GM12864 (cell line): ENCODE measurements around the gene KDM4B.

Experiments
- DNase-seq: peaks from one replicate; pipeline ENCODE4 v3.0.0-alpha.2; 2011; ENCODE audit warnings: low read depth
- H3K4me3 ChIP-seq: 2 replicates; pipeline ENCODE4 v1.5.1; 2011; ENCODE audit warnings: mild to moderate bottlenecking, low read depth, low read length, control low read depth
- TF ChIP-seq, protein P1 (sequence below): IDR thresholded peaks from 2 replicates; pipeline ENCODE4 v1.5.1; 2011; ENCODE audit warnings: low read depth, mild to moderate bottlenecking, moderate library complexity, low read length, control low read depth, inconsistent platforms; ENCODE audit errors: missing control alignments

Gene KDM4B

DNA sequence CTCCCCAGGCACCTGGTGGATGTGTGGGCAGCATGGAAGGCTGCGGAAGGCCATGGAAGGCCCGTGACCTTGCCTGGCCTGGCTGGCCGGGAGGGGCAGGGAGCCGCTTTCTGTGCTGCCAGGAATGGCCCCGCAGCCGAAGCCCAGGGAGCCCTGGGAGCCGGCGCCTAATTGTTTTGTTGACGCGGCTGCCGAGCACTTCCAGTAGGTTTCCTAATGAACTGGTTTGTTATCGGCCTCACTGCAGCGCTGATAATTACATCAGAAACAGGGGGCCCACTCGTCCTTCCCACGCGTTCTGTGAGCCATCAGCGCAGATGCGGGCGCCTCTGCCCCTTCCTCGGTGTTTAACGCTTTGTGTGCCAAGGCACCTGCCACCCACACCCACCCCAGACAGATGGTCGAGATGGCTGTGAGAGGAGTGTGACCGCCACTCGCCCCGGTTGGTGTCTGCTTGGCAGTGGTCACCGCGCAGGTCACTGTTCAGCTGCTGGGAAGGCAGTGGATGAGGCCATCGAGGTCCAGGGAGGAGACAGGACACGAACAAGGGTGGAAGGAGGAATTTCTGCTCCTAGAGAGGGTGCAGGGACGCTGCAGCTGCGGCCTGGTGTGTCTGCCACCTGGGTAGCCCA is 124.5 kb downstream of the KDM4B start:
- no peak overlapping the region for H3K4me3 ChIP-seq
- TF ChIP-seq, protein P1, sequence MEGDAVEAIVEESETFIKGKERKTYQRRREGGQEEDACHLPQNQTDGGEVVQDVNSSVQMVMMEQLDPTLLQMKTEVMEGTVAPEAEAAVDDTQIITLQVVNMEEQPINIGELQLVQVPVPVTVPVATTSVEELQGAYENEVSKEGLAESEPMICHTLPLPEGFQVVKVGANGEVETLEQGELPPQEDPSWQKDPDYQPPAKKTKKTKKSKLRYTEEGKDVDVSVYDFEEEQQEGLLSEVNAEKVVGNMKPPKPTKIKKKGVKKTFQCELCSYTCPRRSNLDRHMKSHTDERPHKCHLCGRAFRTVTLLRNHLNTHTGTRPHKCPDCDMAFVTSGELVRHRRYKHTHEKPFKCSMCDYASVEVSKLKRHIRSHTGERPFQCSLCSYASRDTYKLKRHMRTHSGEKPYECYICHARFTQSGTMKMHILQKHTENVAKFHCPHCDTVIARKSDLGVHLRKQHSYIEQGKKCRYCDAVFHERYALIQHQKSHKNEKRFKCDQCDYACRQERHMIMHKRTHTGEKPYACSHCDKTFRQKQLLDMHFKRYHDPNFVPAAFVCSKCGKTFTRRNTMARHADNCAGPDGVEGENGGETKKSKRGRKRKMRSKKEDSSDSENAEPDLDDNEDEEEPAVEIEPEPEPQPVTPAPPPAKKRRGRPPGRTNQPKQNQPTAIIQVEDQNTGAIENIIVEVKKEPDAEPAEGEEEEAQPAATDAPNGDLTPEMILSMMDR: no peak
- DNase-seq: no peak

DNA sequence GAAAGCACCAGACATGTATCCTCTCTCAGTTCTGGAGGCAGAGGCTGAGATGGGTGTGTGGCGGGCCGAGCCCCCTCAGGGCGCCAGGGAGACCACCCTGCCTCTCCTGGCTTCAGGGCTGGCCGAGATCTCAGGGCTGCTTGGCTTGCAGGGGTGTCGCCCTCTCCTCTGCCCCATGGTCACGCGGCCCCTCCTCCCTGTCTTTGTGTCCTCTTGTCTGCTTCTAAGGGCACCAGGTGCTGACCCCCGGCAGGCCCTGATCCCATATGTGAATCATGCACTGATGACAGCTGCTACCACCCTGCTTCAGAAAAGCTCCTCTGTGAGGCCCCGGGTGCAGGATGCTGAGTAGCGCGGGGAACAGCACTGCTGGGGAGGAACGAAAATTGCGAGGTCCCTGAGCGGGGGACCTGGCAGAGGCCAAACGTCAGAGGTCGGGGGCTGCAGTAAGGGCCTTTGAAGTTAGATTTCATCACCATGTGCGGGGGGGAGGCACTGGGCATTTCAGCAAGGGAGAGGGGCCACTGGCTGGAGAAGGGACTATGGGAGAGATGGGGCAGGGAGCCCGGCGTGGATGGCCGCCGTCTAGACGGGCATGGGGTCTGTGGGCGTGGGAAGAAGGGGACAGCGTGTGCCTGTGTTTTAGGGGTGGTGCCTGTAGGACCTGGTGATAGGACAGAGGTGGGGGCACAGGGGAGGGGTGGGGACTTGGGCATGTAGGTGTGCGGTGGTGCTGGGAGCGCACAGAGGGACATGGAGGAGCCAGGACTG is 125.2 kb downstream of the KDM4B start:
- TF ChIP-seq, protein P1: no peak
- no peak for DNase-seq

DNA sequence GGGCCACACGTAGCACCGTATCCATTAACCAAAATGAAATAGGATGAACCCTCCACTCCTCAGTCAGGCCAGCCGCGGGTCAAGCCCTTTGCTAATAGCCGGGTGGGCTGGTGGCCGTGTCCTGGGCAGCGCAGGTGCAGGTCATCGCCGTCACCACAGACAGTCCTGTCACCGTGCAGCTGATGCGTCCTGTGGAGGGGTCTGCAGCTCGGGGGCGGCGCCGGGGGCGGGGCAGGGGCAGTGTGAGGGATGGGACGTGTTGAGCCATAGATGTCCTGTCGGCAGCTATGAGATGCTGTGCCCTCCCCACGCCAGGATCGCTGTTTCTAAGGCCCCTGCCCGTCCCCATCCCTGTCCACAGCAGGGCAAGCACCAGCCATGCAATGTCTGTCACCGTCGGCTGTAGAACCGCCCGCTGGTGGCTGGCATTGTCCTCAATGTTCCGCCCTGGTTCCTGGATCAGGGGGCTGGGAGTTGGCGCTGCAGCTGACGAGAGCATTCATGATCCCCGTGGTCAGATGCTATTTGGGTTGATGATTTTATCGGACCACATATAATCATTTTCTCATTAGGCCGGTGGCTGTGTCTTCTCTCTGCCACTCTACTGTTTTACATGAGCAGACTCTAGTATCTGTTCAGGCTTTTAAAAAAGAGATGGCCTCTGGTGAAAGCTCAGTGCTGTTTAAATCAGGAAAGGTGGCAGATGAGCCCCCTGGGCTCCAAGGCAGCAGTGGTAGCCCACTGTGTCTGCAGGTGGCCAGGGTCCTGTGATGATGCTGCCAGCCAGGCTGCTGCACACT is 126.1 kb downstream of the KDM4B start:
- TF ChIP-seq, protein P1: no peak
- H3K4me3 ChIP-seq: no peak overlapping the region
- DNase-seq: no peak

More for the DNA sequence above, 125.2 kb downstream of the KDM4B start:
- no peak overlapping the region for H3K4me3 ChIP-seq

DNA sequence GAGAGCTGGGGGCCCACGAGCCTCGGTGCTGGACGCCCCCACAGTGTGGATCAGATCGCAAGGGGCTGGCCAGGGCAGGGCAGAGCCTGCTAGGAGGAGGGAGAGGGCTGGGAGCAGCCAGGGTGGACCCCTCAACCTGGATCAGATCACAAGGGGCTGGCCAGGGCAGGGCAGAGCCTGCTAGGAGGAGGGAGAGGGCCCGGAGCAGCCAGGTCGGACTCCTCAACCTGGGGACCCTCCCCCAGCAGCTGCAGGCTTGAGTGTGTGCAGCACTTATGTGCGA is 126.6 kb downstream of the KDM4B start:
- TF ChIP-seq, protein P1: no peak
- DNase-seq: no peak
- no peak overlapping the region for H3K4me3 ChIP-seq

DNA sequence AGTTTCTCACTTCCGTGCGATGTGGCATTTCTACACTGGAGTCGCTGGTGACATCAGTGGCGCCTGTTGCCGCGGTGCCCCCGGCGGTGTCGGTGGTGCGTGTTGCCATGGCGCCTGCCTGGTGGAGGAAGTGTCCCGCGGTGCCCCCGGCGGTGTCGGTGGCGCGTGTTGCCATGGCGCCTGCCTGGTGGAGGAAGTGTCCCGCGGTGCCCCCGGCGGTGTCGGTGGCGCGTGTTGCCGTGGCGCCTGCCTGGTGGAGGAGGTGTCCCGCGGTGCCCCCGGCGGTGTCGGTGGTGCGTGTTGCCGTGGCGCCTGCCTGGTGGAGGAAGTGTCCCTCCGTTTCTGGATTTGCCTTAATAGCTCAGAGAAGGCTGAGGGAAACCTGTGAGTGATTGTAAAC is 127.6 kb downstream of the KDM4B start:
- TF ChIP-seq, protein P1: no peak

DNA sequence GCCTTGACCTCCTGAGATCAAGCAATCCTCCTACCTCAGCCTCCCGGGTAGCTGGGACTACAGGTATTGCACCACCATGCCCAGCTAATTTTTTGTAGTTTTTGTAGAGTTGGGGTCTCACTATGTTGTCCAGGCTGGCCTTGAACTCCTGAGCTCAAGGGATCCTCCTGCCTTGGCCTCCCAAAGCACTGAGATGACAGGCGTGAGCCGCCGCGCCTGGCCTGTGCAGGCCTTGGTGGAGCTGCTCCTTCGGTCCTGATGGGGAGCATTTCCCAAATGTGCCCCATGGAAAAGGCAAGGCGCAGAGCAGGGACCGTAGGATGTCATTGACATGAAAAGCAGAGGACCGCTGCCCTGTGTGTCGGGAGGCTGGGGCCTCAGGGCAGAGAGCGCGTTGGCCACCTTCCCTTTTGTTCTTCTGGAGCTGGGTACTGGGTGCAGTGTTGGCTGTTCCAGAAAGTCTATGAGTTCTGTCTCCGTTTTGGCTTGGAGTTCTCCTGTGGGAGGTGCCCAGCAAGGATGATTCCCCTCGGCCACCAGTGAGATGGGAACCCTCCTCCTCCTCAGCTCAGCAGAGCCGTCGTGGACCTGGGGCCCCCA is 128.5 kb downstream of the KDM4B start:
- TF ChIP-seq, protein P1: no peak
- H3K4me3 ChIP-seq: no peak overlapping the region
- DNase-seq: no peak

More for the DNA sequence above, 127.6 kb downstream of the KDM4B start:
- H3K4me3 ChIP-seq: no peak overlapping the region
- no peak for DNase-seq
